Right renal cortex interstitium (tissue), 3 donors: Measurements from ENCODE around the gene ATP13A5. TPM values are rescaled to one million over a fixed set of nuclear protein-coding genes. Genes with fewer than 3 reads are reported as not detected.

Experiments
- DNase-seq, 3 donors: peaks; one replicate each; pipeline ENCODE4 v3.0.0-alpha.2; 2013; ENCODE audit warnings: low read depth in 3 of 3, low spot score in 2 of 3
- polyA plus RNA-seq, 3 donors: library from polyadenylated mRNA; unstranded; fragments of 120-200 nt; gene quantifications; one replicate each; pipeline ENCODE4 v1.2.1, GENCODE V29; 2013; ENCODE audit not compliant: insufficient read length in 3 of 3

ATP13A5 gene
- polyA plus RNA-seq, 3 donors: 0.08 to 0.11 TPM; not detected in 1

DNA sequence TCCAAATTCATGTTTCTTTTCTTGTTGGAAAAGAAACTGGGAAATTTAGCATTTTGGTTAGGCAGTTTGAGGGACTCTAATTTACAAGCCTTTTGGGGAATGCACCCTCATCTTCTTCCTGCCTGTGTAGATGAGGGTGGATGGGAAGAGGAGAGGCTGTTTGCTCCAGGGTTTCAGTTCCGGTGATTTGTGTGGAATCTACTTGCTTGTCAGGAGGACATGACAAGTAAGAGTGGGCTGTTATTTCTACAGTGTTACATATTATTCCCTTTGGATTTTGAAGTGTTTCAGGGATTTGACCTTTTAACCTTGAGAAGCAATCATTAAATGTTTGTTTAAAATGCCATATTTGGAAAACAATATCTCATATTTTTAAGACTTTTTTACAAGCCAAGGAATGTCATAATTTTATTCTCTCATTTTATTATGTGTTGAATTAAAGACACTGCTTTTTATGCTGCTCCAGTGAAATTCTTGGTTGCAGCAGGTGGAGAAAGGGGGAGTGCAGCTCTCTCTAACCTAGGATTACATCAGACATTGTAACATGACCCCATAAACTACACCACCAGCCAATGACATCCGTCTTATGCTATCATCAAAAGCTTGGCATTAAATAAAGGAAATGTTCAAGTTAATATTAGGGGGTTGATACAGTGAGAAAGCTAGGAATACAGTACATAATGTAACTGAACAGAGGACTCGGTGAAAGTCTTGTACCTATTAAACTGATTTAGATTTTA, 107.3 kb downstream of the ATP13A5 start:
- DNase-seq: no peak

DNA sequence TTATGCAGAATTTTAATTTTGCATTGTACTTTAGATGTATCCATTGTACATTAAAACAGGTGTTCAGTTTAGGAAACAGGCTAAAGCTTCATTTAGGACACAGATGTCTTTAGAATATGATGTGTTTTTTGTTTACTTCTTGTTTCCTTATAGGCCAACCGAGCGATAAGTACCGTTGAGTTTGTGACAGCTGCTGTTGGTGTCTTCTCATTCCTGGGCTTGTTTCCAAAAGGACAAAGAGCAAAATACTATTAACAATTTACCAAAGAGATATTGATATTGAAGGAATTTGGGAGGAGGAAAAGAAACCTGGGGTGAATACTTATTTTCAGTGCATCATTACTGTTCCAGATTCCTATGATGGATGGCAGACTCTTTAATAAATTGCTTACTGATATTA, 108.1 kb downstream of the ATP13A5 start:
- no peak for DNase-seq

DNA sequence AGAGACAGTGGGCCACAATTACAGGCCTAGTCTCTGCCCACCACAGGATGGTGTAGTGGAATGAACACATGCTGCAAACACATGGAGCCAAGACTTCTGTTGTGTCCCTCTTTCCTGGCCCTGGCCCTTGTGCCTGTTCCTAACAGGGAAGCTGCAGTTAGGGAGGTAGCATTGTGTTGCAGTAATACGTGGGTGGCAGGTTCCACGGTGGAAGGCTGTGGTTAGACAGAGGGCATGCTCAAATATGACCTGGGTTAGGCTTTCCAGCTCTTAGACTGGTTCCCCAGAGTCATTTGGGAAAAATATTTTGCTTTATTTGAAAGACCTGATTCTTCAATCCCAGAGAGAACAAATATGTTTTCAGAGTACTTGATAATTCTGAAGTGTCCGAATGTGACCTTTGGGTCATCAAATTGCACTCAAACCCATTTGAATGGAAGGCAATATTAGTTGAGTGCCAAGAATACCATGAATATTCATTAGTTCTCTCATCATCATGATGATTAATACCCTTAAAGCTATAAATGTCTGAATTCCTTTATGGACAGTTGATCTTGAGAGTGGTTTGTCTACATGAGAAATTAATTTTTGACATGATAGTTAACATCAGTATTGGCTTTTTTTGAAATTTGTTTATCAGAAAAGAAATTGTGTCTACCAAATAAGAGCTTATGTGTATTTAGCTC, 109.1 kb downstream of the ATP13A5 start:
- no peak for DNase-seq

DNA sequence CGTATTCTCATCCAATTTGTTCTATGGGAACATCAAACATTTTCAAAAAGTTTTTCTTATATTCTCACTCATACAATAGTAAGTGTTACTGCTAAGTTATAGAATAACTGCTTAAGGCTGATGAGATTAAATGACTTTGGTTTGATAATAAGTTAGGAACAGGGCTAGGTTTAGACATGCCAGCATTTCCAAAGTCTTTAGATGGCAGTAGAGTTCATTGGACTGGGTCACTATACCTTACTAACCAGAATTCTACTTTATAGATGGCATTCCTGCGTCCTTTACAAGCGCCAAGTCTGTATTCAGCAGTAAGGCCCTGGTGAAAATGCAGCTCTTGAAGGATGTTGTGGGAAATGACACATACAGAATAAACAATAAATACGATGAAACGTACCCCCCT, 115.8 kb downstream of the ATP13A5 start:
- no peak for DNase-seq

- no peak for DNase-seq
These were observed 116.6 kb downstream of the ATP13A5 start for GRCh38 chr3:193261970-193262369.

DNA sequence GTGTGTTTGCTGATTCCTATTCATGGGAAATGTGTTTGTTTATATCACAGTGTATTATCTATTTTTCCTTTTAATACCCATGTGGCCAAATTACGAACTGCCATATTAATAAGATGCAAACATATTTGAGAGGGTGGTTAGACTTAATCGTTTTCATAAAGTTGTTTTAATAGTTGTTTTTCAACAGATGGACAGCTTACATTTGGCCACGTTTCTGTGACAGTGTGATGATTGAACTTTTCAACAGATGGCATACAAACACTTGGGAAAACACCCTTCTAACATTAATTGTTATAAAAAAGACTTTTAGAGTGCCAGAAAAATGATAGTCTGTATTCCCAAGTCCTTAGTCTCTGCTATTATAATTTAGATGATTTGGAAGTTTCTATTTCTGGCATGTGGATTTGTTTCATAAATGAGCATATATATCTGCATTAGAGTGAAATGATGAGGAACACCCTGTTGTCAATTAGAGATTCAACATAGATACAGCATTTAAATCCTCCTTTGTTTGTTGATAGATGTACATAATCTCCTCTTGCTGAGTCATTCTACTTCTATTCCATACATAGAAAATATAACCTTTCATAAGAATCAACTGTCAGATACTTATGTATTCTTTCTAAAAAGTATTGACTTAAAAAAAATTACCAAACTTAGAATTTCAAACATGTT, 124.4 kb downstream of the ATP13A5 start:
- DNase-seq: no peak

GRCh38 chr3:193250492-193250891, 128.1 kb downstream of the ATP13A5 start:
- no peak for DNase-seq

GRCh38 chr3:193248848-193249468, 129.6 kb downstream of the ATP13A5 start:
- DNase-seq: no peak

DNA sequence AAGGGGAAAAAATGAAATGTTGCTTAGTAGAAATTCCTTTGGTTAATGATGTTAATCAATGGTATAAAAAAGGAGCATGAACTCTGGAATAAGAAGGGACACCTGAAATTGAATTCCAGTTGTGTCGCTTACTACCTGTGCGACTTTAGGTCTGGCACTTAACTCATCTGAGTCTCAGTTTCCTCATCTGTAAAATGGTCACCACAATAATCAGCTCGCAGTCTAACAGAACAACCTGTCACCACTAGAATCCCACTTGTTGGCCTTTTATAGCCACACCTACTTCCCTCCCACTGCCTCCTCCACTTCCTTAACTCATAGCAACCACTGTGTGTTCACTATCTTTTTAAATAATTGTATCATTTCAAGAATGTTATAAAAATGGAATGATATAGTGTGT, 135.0 kb downstream of the ATP13A5 start:
- DNase-seq: no peak

GRCh38 chr3:193241716-193242115, 136.8 kb downstream of the ATP13A5 start:
- no peak for DNase-seq

GRCh38 chr3:193240850-193241706, 137.5 kb downstream of the ATP13A5 start, which contains the start of gene PLAAT1:
TSS of gene PLAAT1 (plus strand) at chr3:193241222. CDS start at chr3:193255651, 14,429 bp downstream.
- peak; percentile 12 to 56 (median 21) for DNase-seq

DNA sequence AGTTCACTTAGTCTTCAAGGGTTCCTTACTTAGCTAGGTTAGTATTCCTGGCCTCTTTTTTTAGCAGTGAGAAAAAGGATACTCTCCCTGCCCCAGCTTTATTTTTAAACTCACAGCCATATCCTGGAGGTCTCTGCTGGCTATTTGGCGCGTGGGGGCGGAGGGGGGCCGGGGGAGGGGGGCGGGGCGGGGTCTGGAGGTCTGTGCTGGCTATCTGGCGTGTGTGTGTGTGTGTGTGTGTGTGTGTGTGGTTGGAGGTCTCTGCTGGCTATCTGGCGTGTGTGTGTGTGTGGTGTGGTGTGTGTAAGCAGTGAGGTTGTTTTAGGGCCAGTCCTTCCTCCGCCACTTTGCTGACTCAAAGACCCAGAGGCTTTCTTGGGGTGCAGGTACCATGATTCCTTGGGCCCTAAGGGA, 138.1 kb downstream of the ATP13A5 start:
- no peak for DNase-seq

- no peak for DNase-seq
These were observed 141.5 kb downstream of the ATP13A5 start for GRCh38 chr3:193237030-193237429.

DNA sequence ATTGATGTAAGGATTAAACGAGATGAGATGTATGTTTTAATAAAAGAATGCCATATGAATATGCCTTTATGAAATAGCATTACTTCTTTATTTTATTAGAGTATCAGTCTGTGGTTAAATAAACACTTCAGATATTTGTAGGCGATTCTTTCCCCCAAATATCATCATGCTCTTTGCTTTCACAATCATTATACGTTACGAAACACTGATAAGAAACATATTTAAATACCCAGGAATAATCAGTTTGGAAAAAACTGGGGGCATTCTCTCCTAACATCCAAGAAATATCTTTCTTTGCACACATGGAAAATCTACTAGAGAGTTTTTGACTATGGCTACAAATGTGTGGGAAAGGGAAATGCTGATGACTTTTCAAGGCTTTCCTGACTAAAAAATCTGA, 142.0 kb downstream of the ATP13A5 start:
- DNase-seq: no peak

DNA sequence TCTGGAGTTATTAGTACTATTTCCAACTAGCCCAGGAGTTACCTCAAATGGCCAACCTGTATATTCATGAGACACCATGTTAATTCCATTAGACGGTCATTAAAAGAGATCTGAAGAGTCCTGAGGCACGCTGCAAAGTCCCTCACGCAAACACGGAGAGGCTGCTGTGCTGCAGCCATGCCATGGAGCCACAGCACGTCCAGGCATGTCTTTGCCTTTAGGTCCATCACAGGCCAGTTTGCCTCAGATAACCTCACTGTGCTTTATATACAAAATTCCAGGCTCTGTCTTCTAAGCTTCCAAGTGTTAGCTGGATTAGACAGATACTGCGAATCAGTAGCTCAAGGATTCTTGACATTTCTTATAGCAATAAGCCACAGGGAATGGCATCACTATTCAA, 147.4 kb downstream of the ATP13A5 start:
- DNase-seq: no peak

GRCh38 chr3:193230610-193231009, 147.9 kb downstream of the ATP13A5 start:
- no peak for DNase-seq

DNA sequence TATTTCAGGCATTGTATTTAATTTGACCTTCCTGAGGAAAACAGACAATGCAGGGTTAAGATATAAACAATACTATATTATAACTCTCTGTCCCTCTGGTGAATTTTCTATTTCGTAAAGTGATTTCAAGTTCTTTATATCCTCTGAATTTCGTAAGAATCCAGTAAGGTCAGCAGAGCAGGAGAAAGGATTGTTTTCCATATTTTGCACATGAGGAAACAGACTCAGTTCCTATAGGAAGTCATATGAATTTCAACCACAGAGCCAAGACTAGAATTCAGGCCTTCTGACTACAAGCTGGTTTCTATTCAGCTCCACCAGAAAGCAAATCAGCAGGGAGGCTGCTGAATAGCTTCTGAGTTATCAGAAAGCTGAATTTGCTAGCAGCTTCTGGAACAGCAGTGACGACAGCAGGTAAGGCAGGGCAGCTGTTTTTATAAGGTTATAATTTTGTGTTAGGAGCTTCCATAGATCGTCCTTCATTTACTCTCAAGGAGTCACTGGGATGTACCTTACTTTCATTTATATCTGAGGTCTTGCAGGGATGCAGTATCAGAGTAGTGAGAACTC, 148.6 kb downstream of the ATP13A5 start:
- no peak for DNase-seq

DNA sequence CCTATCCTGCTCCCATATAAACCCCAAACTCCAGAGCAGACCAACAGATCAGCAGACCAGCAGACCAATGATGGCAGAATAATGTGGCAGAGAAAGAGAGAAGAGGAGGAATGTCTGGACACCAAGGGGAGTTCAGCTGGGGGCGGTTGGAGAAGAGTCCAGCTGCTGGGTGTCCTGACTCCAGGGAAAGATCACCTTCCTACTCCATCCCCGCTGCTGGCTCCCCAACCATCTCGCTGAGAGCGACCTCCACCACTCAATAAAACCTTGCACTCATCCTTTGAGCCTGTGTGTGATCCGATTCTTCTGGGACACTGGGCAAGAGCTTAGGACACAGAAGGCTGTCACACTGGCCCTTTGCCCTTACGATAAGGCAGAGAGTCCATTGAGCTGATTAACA, 150.3 kb downstream of the ATP13A5 start:
- DNase-seq: no peak

GRCh38 chr3:193225302-193226125, 153.0 kb downstream of the ATP13A5 start:
- no peak for DNase-seq
